Caco-2 (cell line): ENCODE results near the gene HSD3B7. TPM values are rescaled to one million over a fixed set of nuclear protein-coding genes. Genes with fewer than 3 reads are reported as not detected.

Experiments
- BruUV-seq: library from RNA; stranded (reverse); fragments of 400-500 nt; replicated peaks from 2 replicates; lab custom pipeline; 2021; lab: Mats Ljungman, UMichigan
- CTCF ChIA-PET: fragments of 300-600 bp; sonication (Branson Sonifier 250); formaldehyde crosslinking; loops from one replicate; lab custom pipeline; 2022; ENCODE audit warnings: antibody characterized with exemption; lab: Charles Lee
- POLR2A ChIA-PET: fragments of 300-600 bp; sonication (Branson Sonifier 250); formaldehyde crosslinking; loops from one replicate; lab custom pipeline; 2022; ENCODE audit warnings: antibody characterized with exemption; lab: Charles Lee
- DNase-seq, 2 experiments: peaks; one replicate each; pipeline versions ENCODE4 v3.0.0 to v3.0.0-alpha.2; 2020 to 2022
- H3K27me3 ChIP-seq: replicated peaks from 2 replicates; pipeline ENCODE4 v1.6.0; 2011; ENCODE audit warnings: low read length; ENCODE audit not compliant: control insufficient read depth, insufficient read depth
- H3K36me3 ChIP-seq: 2 replicates; pipeline ENCODE4 v1.5.1; 2011; ENCODE audit warnings: low read length; ENCODE audit not compliant: control insufficient read depth, insufficient read depth
- H3K4me1 ChIP-seq: fragments of 250-450 bp; sonication (Bioruptor Pico); 2 replicates; pipeline ENCODE4 v1.5.1; 2020; ENCODE audit warnings: mild to moderate bottlenecking
- H3K4me3 ChIP-seq: 2 replicates; pipeline ENCODE4 v1.5.1; 2011; ENCODE audit warnings: low read depth, mild to moderate bottlenecking, control low read depth, low read length
- H3K9me3 ChIP-seq: fragments of 250-450 bp; sonication (Bioruptor Pico); 2 replicates; pipeline ENCODE4 v1.5.1; 2020; ENCODE audit warnings: mild to moderate bottlenecking, moderate library complexity
- H3K27ac Mint-ChIP-seq: one replicate; pipeline ENCODE4 v1.8.0; 2022; ENCODE audit warnings: mixed read lengths; ENCODE audit not compliant: unreplicated experiment
- H3K27me3 Mint-ChIP-seq: one replicate; pipeline ENCODE4 v1.8.0; 2022; ENCODE audit warnings: mixed read lengths; ENCODE audit not compliant: insufficient read depth, unreplicated experiment
- H3K36me3 Mint-ChIP-seq: one replicate; pipeline ENCODE4 v1.8.0; 2022; ENCODE audit warnings: mild to moderate bottlenecking, mixed read lengths; ENCODE audit not compliant: insufficient read depth, unreplicated experiment
- H3K4me1 Mint-ChIP-seq: one replicate; pipeline ENCODE4 v1.8.0; 2022; ENCODE audit warnings: low read depth, mixed read lengths; ENCODE audit not compliant: unreplicated experiment
- H3K4me3 Mint-ChIP-seq: one replicate; pipeline ENCODE4 v1.8.0; 2022; ENCODE audit warnings: mild to moderate bottlenecking, moderate library complexity, mixed read lengths; ENCODE audit not compliant: unreplicated experiment
- H3K9me3 Mint-ChIP-seq: one replicate; pipeline ENCODE4 v1.8.0; 2022; ENCODE audit warnings: mixed read lengths; ENCODE audit not compliant: unreplicated experiment
- CTCF ChIP-seq, 2 experiments: fragments of 200-600 bp in 1 of 2; IDR thresholded peaks; 1 replicate in 1 of 2; 2 replicates in 1 of 2; pipeline versions ENCODE4 v1.5.1 to v1.8.0; 2011 to 2022; ENCODE audit warnings: antibody characterized with exemption in 1 of 2, control low read depth in 1 of 2, inconsistent platforms in 1 of 2, low read depth in 1 of 2, low read length in 1 of 2, mild to moderate bottlenecking in 1 of 2, moderate library complexity in 1 of 2; ENCODE audit not compliant: insufficient read depth in 1 of 2, severe bottlenecking in 1 of 2, unreplicated experiment in 1 of 2
- intact Hi-C: fragments of 100-400 bp; cut with micrococcal nuclease; formaldehyde crosslinking; loops from one replicate; pipeline ENCODE4 v1.10.0; 2022; ENCODE audit not compliant: unreplicated experiment
- total RNA-seq: library from RNA; stranded (reverse); gene quantifications from 2 replicates; pipeline ENCODE4 v1.2.3, GENCODE V29; 2022

HSD3B7 gene
- total RNA-seq, 1 experiment from 2014 or later = 2.4 TPM

- intact Hi-C loops = no loop called here
- Histone ChIP-seq H3K4me3 (no peak overlapping the region), H3K4me1 (peaks cover 12% of the 10 kb centered on the region), H3K27me3 (no peaks in the 10 kb centered on the region), H3K36me3 (no peaks in the 10 kb centered on the region), H3K9me3 (no peaks in the 10 kb centered on the region)
- H3K27ac Mint-ChIP-seq = no peak overlapping the region
- H3K4me3 Mint-ChIP-seq = no peak overlapping the region
- no peak for DNase-seq
- no TSS peak for BruUV-seq
- H3K36me3 Mint-ChIP-seq = peaks cover 32% of the 10 kb centered on the region
- CTCF ChIA-PET = interaction anchor here (0.6 to 1.6 kb wide), 3 partner anchors 12 to 192 kb away, joined by 4 to 6 read pairs (median 5); no protein-coding TSS in a partner anchor
- H3K27me3 Mint-ChIP-seq = no peaks in the 10 kb centered on the region
- no peaks in the 10 kb centered on the region for H3K9me3 Mint-ChIP-seq
- POLR2A ChIA-PET = no interaction called here
- no peak for TF ChIP-seq CTCF (IDR thresholded peaks at IDR 0.05; ENCODE audit: insufficient read depth in 1 of 2, low read depth in 1 of 2, low read length in 1 of 2, severe bottlenecking in 1 of 2, unreplicated experiment in 1 of 2)
- H3K4me1 Mint-ChIP-seq = peaks cover 8% of the 10 kb centered on the region
Measured at GRCh38 chr16:30953111-30953510, 31.9 kb upstream of the HSD3B7 start.

- no TSS peak for BruUV-seq
- ChIA-PET POLR2A (no interaction called here), CTCF (interaction anchor here (0.5 to 1.6 kb wide), 4 partner anchors 12 to 507 kb away, joined by 3 to 6 read pairs (median 4); no protein-coding TSS in a partner anchor)
- peaks cover 12% of the 10 kb centered on the region for H3K4me1 Mint-ChIP-seq
- Histone ChIP-seq H3K4me3 (no peak overlapping the region), H3K27me3 (no peaks in the 10 kb centered on the region), H3K36me3 (no peaks in the 10 kb centered on the region), H3K9me3 (no peaks in the 10 kb centered on the region), H3K4me1 (peaks cover 12% of the 10 kb centered on the region)
- no peaks in the 10 kb centered on the region for H3K9me3 Mint-ChIP-seq
- DNase-seq = peak; percentile 54 to 57
- no peak overlapping the region for H3K4me3 Mint-ChIP-seq
- intact Hi-C loops = no loop called here
- H3K27ac Mint-ChIP-seq = no peak overlapping the region
- TF ChIP-seq CTCF (IDR thresholded peaks at IDR 0.05; ENCODE audit: insufficient read depth in 1 of 2, low read depth in 1 of 2, low read length in 1 of 2, severe bottlenecking in 1 of 2, unreplicated experiment in 1 of 2) = peak; percentile 45 to 61
- no peaks in the 10 kb centered on the region for H3K27me3 Mint-ChIP-seq
- peaks cover 35% of the 10 kb centered on the region for H3K36me3 Mint-ChIP-seq
Measured at GRCh38 chr16:30953511-30954124, 31.4 kb upstream of the HSD3B7 start.

GRCh38 chr16:30954993-30955392 lies 30.0 kb upstream of the HSD3B7 start:
- DNase-seq = no peak
- BruUV-seq = no TSS peak
- peaks cover 38% of the 10 kb centered on the region for H3K36me3 Mint-ChIP-seq
- no peak for TF ChIP-seq CTCF (IDR thresholded peaks at IDR 0.05; ENCODE audit: insufficient read depth in 1 of 2, low read depth in 1 of 2, low read length in 1 of 2, severe bottlenecking in 1 of 2, unreplicated experiment in 1 of 2)
- peaks cover 15% of the 10 kb centered on the region for H3K4me1 Mint-ChIP-seq
- H3K27me3 Mint-ChIP-seq = no peaks in the 10 kb centered on the region
- H3K9me3 Mint-ChIP-seq = no peaks in the 10 kb centered on the region
- no peaks in the 10 kb centered on the region for H3K36me3 ChIP-seq
- no peak overlapping the region for H3K4me3 ChIP-seq
- H3K4me1 ChIP-seq = peaks cover 7% of the 10 kb centered on the region
- intact Hi-C loops = no loop called here
- H3K27ac Mint-ChIP-seq = no peak overlapping the region
- no peaks in the 10 kb centered on the region for H3K9me3 ChIP-seq
- POLR2A ChIA-PET = no interaction called here
- CTCF ChIA-PET = no interaction called here
- no peak overlapping the region for H3K4me3 Mint-ChIP-seq
- no peaks in the 10 kb centered on the region for H3K27me3 ChIP-seq
